ENCODE measurements around the gene KIAA1328. TPM values are rescaled to one million over a fixed set of nuclear protein-coding genes. Genes with fewer than 3 reads are reported as not detected.

Gene KIAA1328
- total RNA-seq, 1 donor from 2014 or later = 8.4 TPM

- peaks cover 0 to 18% of the 10 kb centered on the region in 2 donors for H3K36me3 ChIP-seq
- peaks cover 3 to 7% of the 10 kb centered on the region in 2 donors for H3K9me3 ChIP-seq
- no peaks in the 10 kb centered on the region for H3K27me3 ChIP-seq
- intact Hi-C loops (cut with DNase I) = no loop called here
- no peak for DNase-seq (ENCODE audit: low spot score in 2 of 2)
- no peak for TF ChIP-seq CTCF (IDR thresholded peaks at IDR 0.05)
- no peak overlapping the region for H3K27ac ChIP-seq
- no peak overlapping the region for H3K4me3 ChIP-seq
- H3K4me1 ChIP-seq = no peaks in the 10 kb centered on the region
Measured at GRCh38 chr18:37033419-37033818, 204.5 kb downstream of the KIAA1328 start.

GRCh38 chr18:37042381-37042780 is 213.5 kb downstream of the KIAA1328 start:
- intact Hi-C loops (cut with DNase I) = no loop called here
- Histone ChIP-seq H3K4me3 (no peak overlapping the region), H3K9me3 (peaks cover 25 to 26% of the 10 kb centered on the region in 2 donors), H3K27ac (no peak overlapping the region), H3K27me3 (no peaks in the 10 kb centered on the region), H3K36me3 (no peaks in the 10 kb centered on the region), H3K4me1 (no peaks in the 10 kb centered on the region)
- no peak for DNase-seq (ENCODE audit: low spot score in 2 of 2)
- TF ChIP-seq CTCF (IDR thresholded peaks at IDR 0.05) = no peak

GRCh38 chr18:37055137-37055802 is 226.3 kb downstream of the KIAA1328 start:
- Histone ChIP-seq H3K4me3 (no peak overlapping the region), H3K27ac (no peak overlapping the region), H3K27me3 (no peaks in the 10 kb centered on the region), H3K4me1 (no peaks in the 10 kb centered on the region), H3K36me3 (no peaks in the 10 kb centered on the region), H3K9me3 (no peaks in the 10 kb centered on the region)
- TF ChIP-seq CTCF (IDR thresholded peaks at IDR 0.05) = no peak
- DNase-seq (ENCODE audit: low spot score in 2 of 2) = no peak
- intact Hi-C loops (cut with DNase I) = no loop called here

GRCh38 chr18:37064187-37064586 is 235.3 kb downstream of the KIAA1328 start:
- intact Hi-C loops (cut with DNase I) = no loop called here
- peaks cover 0 to 24% of the 10 kb centered on the region in 2 donors for H3K9me3 ChIP-seq
- H3K27ac ChIP-seq = no peak overlapping the region
- no peaks in the 10 kb centered on the region for H3K27me3 ChIP-seq
- H3K36me3 ChIP-seq = peaks cover 0 to 19% of the 10 kb centered on the region in 2 donors
- H3K4me3 ChIP-seq = no peak overlapping the region
- no peaks in the 10 kb centered on the region for H3K4me1 ChIP-seq
- no peak for TF ChIP-seq CTCF (IDR thresholded peaks at IDR 0.05)
- no peak for DNase-seq (ENCODE audit: low spot score in 2 of 2)

- H3K4me1 ChIP-seq = no peaks in the 10 kb centered on the region
- H3K9me3 ChIP-seq = peaks cover 0 to 34% of the 10 kb centered on the region in 2 donors
- H3K27me3 ChIP-seq = no peaks in the 10 kb centered on the region
- no peak for TF ChIP-seq CTCF (IDR thresholded peaks at IDR 0.05)
- no peak for DNase-seq (ENCODE audit: low spot score in 2 of 2)
- H3K4me3 ChIP-seq = no peak overlapping the region
- intact Hi-C loops (cut with DNase I) = no loop called here
- peaks cover 0 to 22% of the 10 kb centered on the region in 2 donors for H3K36me3 ChIP-seq
- H3K27ac ChIP-seq = no peak overlapping the region
Measured at GRCh38 chr18:37065254-37065653, 236.3 kb downstream of the KIAA1328 start.

Data from ascending aorta (tissue), 2 donors.